GM18868 (cell line): ENCODE measurements around the gene ZNG1F.
A peak's percentile ranks its signal among the peaks of the same experiment; 100 is the strongest.
"Not testable (repeated sequence)": the region's sequence is repeated elsewhere in the genome, so short reads cannot be mapped to it uniquely, and the experiment has no call there.

ENCODE experiments used
- ATAC-seq: cut with Tn5 transposase; IDR thresholded peaks from one replicate; pipeline ENCODE4 v1.9.1; 2021; ENCODE audit warnings: mild to moderate bottlenecking, moderate library complexity; ENCODE audit not compliant: unreplicated experiment

ZNG1F gene

GRCh38 chr9:41123812-41124211, 65.3 kb downstream of the ZNG1F start:
- not testable (repeated sequence) for ATAC-seq

DNA sequence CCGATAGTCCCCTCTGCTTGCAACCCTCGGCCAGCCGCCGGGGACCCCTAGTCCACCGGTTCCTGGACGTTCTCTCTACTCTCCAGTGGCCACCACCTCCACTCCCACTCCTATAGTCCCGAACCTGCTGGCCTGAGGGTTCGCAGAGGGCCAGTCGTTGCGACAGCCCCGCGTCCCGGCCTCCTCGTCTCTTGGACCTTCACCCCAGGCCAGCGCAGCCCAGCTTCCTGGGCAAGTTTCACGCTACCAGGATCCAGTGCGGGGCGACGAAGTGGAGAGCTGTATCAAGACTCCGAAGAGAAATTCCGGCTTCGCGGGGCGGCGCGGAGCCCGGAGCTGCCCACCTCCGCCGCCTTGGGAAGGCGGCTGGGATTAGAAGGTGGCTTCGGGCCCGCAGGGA, 65.7 kb downstream of the ZNG1F start:
- not testable (repeated sequence) for ATAC-seq

DNA sequence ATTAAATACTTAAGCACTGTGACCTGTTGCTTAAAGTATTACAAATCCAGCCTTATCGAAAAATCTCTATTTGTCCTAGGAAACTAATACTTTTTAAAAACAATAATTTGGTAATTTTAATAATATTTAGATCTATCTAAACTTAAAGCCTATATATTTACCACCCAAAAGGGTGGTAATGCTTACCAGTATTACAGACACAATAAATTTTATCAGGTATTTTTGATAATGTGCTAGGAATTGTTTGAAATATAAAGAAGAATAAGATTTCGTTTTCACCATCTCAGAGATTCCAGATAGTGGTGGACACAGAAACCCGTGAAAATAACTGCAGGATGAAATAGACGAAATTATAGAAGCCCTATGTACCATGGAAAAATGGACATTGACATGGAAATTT, 68.4 kb downstream of the ZNG1F start:
- ATAC-seq: not testable (repeated sequence)

DNA sequence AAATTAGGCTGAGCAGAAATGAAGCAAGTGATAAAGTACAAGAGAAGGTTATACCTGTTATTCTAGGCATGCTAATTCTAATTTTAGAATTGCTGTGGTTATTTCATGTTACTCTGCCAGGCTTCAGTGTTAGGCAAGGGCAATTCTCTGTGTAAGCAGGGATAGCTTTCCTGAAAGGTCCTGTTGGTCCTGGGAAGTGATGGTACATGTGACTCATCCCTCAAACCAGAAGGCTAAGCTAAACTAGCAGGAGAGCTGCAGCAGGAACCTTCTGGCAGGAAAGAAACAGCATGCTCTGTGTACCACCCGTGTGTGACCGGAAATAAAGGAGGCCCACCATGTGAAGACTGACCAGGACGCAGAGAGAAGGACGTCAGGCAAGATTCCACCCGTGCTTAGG, 69.4 kb downstream of the ZNG1F start:
- ATAC-seq: not testable (repeated sequence)

GRCh38 chr9:41119311-41119710, 69.8 kb downstream of the ZNG1F start:
- ATAC-seq: not testable (repeated sequence)

DNA sequence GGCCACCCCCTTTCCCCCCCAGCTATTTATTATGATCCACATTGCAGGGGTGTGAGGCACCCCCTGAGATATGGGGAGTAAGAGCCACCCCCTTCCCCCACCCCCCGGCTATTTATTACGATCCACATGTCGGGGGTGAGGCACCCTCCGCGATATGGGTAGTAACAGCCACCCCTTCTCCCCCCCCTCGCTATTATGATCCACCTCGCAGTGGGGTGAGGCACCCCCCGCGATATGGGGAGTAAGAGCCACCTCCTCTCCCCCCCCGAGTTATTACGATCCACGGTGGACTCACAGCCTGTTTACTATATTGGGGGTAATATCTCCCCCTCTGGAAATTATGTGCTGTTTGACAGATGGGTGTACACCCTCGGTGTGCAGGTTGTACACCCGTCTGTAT, 75.8 kb downstream of the ZNG1F start:
- ATAC-seq: not testable (repeated sequence)

GRCh38 chr9:41111414-41111813, 77.7 kb downstream of the ZNG1F start:
- not testable (repeated sequence) for ATAC-seq

GRCh38 chr9:41110913-41111312, 78.2 kb downstream of the ZNG1F start:
- not testable (repeated sequence) for ATAC-seq

DNA sequence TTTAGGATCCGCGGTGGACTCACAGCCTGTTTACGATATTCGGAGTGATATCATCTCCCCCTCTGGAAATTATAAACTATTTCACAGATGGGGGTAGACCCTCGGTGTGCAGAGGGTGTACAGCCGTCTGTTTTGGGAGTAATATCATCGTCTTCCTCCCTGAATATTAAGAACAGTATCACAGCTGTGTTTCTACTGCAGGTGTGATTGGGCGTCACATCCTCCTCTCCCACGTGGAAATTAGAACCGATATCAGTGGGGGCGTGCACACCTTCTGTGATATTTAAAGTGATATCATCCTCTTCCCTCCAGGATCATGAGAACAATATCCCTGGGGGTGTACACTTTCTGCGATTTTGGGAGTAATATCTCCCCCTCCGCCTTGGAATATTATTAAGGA, 79.9 kb downstream of the ZNG1F start:
- ATAC-seq: not testable (repeated sequence)

DNA sequence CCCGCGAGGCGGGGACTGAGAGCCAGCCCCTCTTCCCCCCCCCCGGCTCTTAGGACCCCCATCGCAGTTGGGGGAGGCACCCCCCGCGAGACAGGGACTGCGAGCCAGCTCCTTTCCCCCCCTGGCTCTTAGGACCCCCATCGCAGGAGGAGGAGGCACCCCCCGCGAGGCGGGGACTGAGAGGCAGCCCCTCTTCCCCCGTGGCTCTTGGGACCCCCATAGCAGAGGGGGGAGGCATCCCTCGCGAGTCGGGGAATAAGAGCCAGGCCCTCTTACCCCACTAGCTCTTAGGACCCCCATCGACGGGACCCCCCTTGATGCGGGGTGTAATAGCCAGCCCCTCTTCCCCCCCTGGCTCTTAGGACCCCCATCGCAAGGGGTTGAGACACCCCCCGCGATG, 80.3 kb downstream of the ZNG1F start:
- ATAC-seq: not testable (repeated sequence)

- ATAC-seq: not testable (repeated sequence)
Observed at GRCh38 chr9:41106472-41107116, 82.5 kb downstream of the ZNG1F start.

DNA sequence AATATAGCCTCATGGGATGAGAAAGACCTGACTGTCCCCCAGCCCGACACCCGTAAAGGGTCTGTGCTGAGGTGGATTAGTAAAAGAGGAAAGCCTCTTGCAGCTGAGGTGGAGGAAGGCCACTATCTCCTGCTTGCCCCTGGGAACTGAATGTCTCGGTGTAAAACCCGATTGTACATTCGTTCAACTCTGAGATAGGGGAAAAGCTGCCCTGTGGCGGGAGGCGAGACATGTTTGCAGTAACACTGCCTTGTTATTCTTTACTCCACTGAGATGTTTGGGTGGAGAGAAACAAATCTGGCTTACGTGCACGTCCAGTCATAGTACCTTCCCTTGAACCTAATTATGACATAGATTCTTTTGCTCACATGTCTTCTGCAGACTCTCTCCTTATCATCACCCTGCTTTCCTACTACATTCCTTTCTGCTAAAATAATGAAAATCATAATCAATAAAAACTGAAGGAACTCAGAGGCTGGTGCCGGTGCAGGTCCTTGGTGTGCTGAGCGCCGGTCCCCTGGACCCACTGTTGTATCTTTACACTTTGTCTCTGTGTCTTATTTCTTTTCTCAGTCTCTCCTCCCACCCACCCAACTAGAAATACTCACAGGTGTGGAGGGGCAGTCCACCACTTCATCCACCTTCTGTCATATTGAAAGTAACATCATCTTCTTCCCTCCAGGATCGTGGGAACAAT, 83.4 kb downstream of the ZNG1F start:
- not testable (repeated sequence) for ATAC-seq

- not testable (repeated sequence) for ATAC-seq
Observed at GRCh38 chr9:41104542-41104941, 84.6 kb downstream of the ZNG1F start.

DNA sequence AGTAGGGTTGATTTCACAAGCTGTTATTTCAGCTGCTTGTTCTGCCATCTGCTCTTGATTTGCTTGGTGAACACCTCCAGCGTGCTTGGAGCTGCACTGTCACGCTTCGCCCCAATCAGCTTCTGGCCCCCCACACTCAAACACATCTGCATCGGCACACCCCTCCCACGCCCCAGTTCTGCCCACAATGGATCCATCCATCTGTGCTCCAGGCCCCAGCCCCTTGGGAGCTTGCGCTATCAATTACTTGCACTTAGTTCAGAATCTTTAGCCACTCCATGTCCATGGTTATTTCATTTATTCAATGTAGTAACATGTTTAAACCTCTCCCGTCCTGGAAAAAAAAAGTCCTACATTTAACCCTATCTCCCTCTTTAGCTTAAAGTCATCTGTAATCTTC, 88.6 kb downstream of the ZNG1F start:
- ATAC-seq: not testable (repeated sequence)

DNA sequence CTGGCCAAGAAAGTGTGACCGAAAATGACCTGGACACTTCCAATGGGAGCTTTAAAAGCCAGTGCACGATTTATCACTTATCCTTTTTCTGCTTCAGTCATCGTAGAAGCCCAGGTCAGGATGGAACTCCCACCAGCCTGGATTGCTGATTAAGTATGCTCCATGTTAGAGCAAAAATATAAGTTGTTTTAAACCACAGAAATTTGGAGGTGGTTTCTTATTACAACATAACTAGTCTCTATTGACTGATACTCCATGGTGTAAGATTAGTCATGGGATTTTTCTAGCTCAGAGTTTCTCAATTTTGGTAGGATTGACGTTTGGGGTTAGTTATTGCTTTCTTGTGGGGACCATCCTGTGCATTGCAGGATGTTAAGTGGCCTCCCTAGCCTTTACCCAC, 90.4 kb downstream of the ZNG1F start:
- not testable (repeated sequence) for ATAC-seq

DNA sequence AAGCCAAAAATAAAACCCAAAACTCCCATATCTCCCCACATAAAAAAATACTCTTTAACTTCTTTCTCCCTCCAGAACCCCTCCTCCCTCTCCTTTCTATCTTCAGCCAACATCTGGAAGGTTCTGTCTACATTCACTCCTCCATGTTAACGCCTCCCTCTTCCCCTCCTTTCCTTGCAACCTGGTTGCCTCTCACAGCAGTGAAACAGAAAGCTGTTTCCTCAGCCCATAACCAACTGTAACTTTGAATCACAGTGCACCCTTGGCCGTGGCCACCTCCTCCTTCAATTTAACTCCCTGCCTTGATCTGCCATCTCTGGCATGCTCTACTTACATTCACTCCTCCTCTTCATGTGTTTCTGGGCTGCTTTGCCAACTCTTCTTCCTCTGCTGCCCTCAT, 94.1 kb downstream of the ZNG1F start:
- peak; percentile 59 for ATAC-seq

DNA sequence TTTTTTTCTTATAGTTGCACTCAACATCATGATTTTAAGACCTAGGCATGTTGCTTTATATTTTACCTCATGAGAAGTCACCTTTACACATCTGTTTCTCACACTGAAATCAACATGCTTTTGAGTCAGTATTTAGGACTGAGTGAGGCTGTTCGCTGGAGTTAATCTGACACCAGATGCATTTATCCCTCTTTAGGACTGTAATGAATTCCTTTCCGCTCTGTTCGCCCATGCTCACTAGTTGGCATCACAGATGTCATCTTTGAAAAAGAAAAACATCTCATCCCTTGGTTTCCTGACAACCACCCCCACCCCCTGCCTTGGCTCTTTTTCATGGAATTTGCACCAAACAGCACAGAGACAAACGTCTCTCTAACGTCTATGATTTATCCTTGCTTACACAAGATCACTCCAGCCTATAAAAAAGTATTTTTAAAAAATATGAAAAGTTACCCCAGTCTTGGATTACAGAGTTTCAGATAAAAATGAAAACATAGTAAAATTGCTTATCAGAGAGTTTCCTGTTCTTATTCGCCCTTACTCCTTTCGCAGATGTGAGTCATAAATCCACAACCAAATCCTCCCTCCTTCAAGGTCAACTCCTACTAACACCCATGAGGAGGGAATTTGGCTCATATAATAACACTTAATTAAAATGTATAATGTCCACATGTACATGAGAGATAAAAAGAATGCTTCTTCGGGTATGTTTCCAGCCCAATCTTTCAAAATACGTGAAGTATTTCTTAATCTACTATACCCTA, 94.9 kb downstream of the ZNG1F start:
- ATAC-seq: not testable (repeated sequence)

- not testable (repeated sequence) for ATAC-seq
Observed at GRCh38 chr9:41090922-41091321, 98.2 kb downstream of the ZNG1F start.

GRCh38 chr9:41090386-41090785, 98.7 kb downstream of the ZNG1F start:
- not testable (repeated sequence) for ATAC-seq

GRCh38 chr9:41088450-41089059, 100.6 kb downstream of the ZNG1F start:
- ATAC-seq: peak; percentile 74

- not testable (repeated sequence) for ATAC-seq
Observed at GRCh38 chr9:41087929-41088328, 101.2 kb downstream of the ZNG1F start.
